NCI-H2196 treated with DMSO at 0.1 percent for 48 hours (cell line): Measurements from ENCODE around the gene VCP.

Experiments used
- DNase-seq: peaks from one replicate; lab custom pipeline; 2025; ENCODE audit not compliant: unreplicated experiment; lab: John Stamatoyannopoulos, UW

The VCP gene

GRCh38 chr9:35103660-35104191 lies 31.3 kb upstream of the VCP start:
- DNase-seq = no peak

- peak; percentile 98 for DNase-seq
Observed at GRCh38 chr9:35102769-35103659, 30.6 kb upstream of the VCP start, which contains the start of gene STOML2. TSS of gene STOML2 (minus strand) at chr9:35103131. CDS start at chr9:35103094, 37 bp downstream.

GRCh38 chr9:35102465-35102768 lies 30.0 kb upstream of the VCP start:
- DNase-seq = no peak

- no peak for DNase-seq
Observed at GRCh38 chr9:35097573-35097972, 25.1 kb upstream of the VCP start.

GRCh38 chr9:35096035-35096849 lies 23.8 kb upstream of the VCP start, which contains the start of gene PIGO:
TSS of gene PIGO (minus strand) at chr9:35096591. CDS start at chr9:35095565, 1,026 bp downstream.
- peak; percentile 85 for DNase-seq

GRCh38 chr9:35091536-35091935 lies 19.1 kb upstream of the VCP start:
- no peak for DNase-seq

GRCh38 chr9:35089434-35089833 lies 17.0 kb upstream of the VCP start:
- no peak for DNase-seq

- DNase-seq = no peak
Observed at GRCh38 chr9:35085078-35085477, 12.7 kb upstream of the VCP start.

- DNase-seq = peak; percentile 82
Observed at GRCh38 chr9:35079426-35080341, 7.3 kb upstream of the VCP start, which contains the start of gene FANCG. TSS of gene FANCG (minus strand) at chr9:35079942. CDS start at chr9:35079524, 418 bp downstream.

GRCh38 chr9:35079041-35079425 lies 6.6 kb upstream of the VCP start:
- DNase-seq = no peak

- DNase-seq = no peak
Observed at GRCh38 chr9:35078066-35078465, 5.6 kb upstream of the VCP start.

GRCh38 chr9:35076848-35077247 lies 4.4 kb upstream of the VCP start:
- no peak for DNase-seq

GRCh38 chr9:35075358-35075757 lies 2.9 kb upstream of the VCP start:
- DNase-seq = no peak

- DNase-seq = no peak
Observed at GRCh38 chr9:35074791-35075190, 2.4 kb upstream of the VCP start.

- DNase-seq = no peak
Observed at GRCh38 chr9:35074141-35074540, 1.7 kb upstream of the VCP start.

GRCh38 chr9:35073279-35073612 lies 821 bp upstream of the VCP start:
- no peak for DNase-seq

- DNase-seq = peak; percentile 62
Observed at GRCh38 chr9:35071814-35072460, 488 bp downstream of the VCP start.

- no peak for DNase-seq
Observed at GRCh38 chr9:35070823-35071813, 1.3 kb downstream of the VCP start.

GRCh38 chr9:35069020-35069419 lies 3.4 kb downstream of the VCP start:
- DNase-seq = no peak
